ENCODE measurements around the gene DCBLD2.
"Not testable (repeated sequence)": the region's sequence is repeated elsewhere in the genome, so short reads cannot be mapped to it uniquely, and the experiment has no call there.

Gene DCBLD2

GRCh38 chr3:98884675-98885371, 16.7 kb downstream of the DCBLD2 start:
- Mint-ChIP-seq H3K27me3 (no peaks in the 10 kb centered on the region), H3K4me1 (ENCODE audit: low read depth) (no peaks in the 10 kb centered on the region), H3K27ac (no peak overlapping the region), H3K4me3 (no peak overlapping the region), H3K36me3 (ENCODE audit: low read depth) (no peaks in the 10 kb centered on the region), H3K9me3 (no peaks in the 10 kb centered on the region)
- intact Hi-C loops (cut with micrococcal nuclease) = no loop called here

- H3K27ac Mint-ChIP-seq; H3K27me3 Mint-ChIP-seq; H3K4me1 Mint-ChIP-seq (ENCODE audit: low read depth); H3K4me3 Mint-ChIP-seq; intact Hi-C loops (cut with micrococcal nuclease); H3K9me3 Mint-ChIP-seq; H3K36me3 Mint-ChIP-seq (ENCODE audit: low read depth): not testable (repeated sequence)
Observed at GRCh38 chr3:98882614-98883333, 18.7 kb downstream of the DCBLD2 start.

GRCh38 chr3:98877132-98877531, 24.4 kb downstream of the DCBLD2 start:
- no peaks in the 10 kb centered on the region for H3K4me1 Mint-ChIP-seq (ENCODE audit: low read depth)

GRCh38 chr3:98875535-98875934, 26.0 kb downstream of the DCBLD2 start:
- H3K27ac Mint-ChIP-seq = no peak overlapping the region
- intact Hi-C loops (cut with micrococcal nuclease) = no loop called here
- H3K4me1 Mint-ChIP-seq (ENCODE audit: low read depth) = no peaks in the 10 kb centered on the region
- no peaks in the 10 kb centered on the region for H3K9me3 Mint-ChIP-seq
- H3K4me3 Mint-ChIP-seq = no peak overlapping the region
- H3K27me3 Mint-ChIP-seq = no peaks in the 10 kb centered on the region
- H3K36me3 Mint-ChIP-seq (ENCODE audit: low read depth) = no peaks in the 10 kb centered on the region

More at GRCh38 chr3:98877132-98877531, 24.4 kb downstream of the DCBLD2 start:
- Mint-ChIP-seq H3K4me3 (no peak overlapping the region), H3K36me3 (ENCODE audit: low read depth) (no peaks in the 10 kb centered on the region), H3K9me3 (no peaks in the 10 kb centered on the region), H3K27ac (no peak overlapping the region), H3K27me3 (no peaks in the 10 kb centered on the region)
- intact Hi-C loops (cut with micrococcal nuclease) = no loop called here

DNA sequence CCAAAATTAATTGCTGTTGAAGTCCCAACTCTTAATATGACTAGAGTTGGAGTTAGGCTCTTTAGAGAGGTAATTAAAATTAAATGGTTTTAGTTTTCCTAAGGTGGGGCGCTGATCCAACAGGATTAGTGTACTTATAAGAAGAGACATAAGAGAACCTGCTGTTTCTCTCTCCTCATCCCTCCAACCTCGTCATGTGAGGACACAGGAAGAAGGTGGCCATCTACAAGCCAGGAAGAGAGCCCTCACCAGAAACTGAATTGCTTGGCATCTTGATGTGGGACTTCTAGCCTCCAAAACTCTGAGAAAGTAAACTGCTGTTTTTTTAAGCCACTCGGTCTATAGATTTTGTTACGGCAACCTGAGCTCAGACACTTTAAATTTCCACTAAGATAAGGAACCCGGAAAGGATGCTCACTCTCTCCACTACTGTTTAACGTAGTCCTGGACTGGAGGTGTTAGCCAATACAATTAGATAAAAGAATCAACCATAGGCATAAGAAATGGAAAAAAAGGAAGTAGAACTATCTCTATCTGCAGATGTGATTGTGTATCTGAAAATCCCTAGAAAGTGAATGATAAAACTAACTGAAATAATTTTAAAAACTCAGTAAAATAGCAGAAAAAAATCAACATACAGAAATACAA, 26.8 kb downstream of the DCBLD2 start:
- Mint-ChIP-seq H3K27ac (no peak overlapping the region), H3K4me1 (ENCODE audit: low read depth) (no peaks in the 10 kb centered on the region), H3K9me3 (no peaks in the 10 kb centered on the region), H3K4me3 (no peak overlapping the region), H3K36me3 (ENCODE audit: low read depth) (no peaks in the 10 kb centered on the region), H3K27me3 (no peaks in the 10 kb centered on the region)
- intact Hi-C loops (cut with micrococcal nuclease) = no loop called here

DNA sequence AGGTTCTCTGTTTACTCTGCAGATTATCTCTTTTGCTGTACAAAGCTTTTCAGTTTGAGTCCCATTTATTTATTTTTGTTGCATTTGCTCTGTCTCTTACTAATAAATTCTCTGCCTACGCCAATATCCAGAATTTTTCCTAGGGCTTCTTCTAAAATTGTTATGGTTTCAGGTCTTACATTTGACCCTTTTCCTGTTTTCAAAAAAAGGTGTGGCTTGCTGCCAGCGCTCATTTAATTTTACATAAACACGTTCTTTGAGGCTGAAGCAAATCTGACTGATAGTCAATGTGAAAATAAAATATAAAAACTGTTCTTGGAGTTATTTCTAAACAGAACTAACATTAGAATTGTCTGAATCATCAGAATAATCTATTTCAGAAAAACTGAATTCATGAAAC, 32.1 kb downstream of the DCBLD2 start:
- no peaks in the 10 kb centered on the region for H3K27me3 Mint-ChIP-seq
- H3K36me3 Mint-ChIP-seq (ENCODE audit: low read depth) = no peaks in the 10 kb centered on the region
- intact Hi-C loops (cut with micrococcal nuclease) = no loop called here
- H3K9me3 Mint-ChIP-seq = no peaks in the 10 kb centered on the region
- H3K4me3 Mint-ChIP-seq = no peak overlapping the region
- H3K4me1 Mint-ChIP-seq (ENCODE audit: low read depth) = no peaks in the 10 kb centered on the region
- no peak overlapping the region for H3K27ac Mint-ChIP-seq

- H3K27ac Mint-ChIP-seq; intact Hi-C loops (cut with micrococcal nuclease); H3K4me3 Mint-ChIP-seq; H3K27me3 Mint-ChIP-seq; H3K4me1 Mint-ChIP-seq (ENCODE audit: low read depth); H3K36me3 Mint-ChIP-seq (ENCODE audit: low read depth): not testable (repeated sequence)
- H3K9me3 Mint-ChIP-seq = peaks cover 52% of the 10 kb centered on the region
Observed at GRCh38 chr3:98857971-98858370, 43.5 kb downstream of the DCBLD2 start.

DNA sequence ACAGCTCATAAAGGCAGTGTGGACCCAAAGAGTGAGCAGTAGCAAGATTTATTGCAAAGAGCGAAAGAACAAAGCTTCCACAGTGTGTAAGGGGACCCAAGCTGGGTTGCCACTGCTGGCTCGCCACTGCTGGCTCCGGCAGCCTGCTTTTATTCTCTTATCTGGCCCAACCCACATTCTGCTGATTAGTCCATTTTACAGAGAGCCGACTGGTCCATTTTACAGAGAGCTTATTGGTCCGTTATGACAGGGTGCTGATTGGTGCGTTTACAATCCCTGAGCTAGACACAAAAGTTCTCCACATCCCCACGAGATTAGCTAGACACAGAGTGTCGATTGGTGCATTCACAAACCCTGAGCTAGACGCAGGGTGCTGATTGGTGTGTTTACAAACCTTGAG, 44.2 kb downstream of the DCBLD2 start:
- intact Hi-C loops (cut with micrococcal nuclease); H3K4me1 Mint-ChIP-seq (ENCODE audit: low read depth); H3K27ac Mint-ChIP-seq; H3K4me3 Mint-ChIP-seq; H3K27me3 Mint-ChIP-seq; H3K36me3 Mint-ChIP-seq (ENCODE audit: low read depth): not testable (repeated sequence)
- H3K9me3 Mint-ChIP-seq = peaks cover 50% of the 10 kb centered on the region

DNA sequence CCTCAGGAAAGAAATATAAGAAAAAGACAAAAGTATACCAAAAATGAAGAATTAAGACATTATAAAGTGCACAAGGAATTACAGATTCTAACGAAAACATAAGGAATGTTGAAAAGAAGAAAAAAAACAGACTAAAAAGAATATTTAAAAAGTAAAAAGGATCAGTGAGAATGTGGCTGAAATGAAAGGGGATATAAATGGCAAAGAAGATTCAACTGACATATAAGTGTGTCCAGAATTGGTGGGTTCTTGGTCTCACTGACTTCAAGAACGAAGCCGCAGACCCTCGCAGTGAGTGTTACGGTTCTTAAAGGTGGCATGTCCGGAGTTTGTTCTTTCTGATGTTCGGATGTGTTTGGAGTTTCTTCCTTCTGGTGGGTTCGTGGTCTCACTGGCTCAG, 44.8 kb downstream of the DCBLD2 start:
- H3K9me3 Mint-ChIP-seq = peaks cover 45% of the 10 kb centered on the region
- H3K4me3 Mint-ChIP-seq = no peak overlapping the region
- H3K27ac Mint-ChIP-seq = no peak overlapping the region
- no peaks in the 10 kb centered on the region for H3K4me1 Mint-ChIP-seq (ENCODE audit: low read depth)
- H3K27me3 Mint-ChIP-seq = no peaks in the 10 kb centered on the region
- intact Hi-C loops (cut with micrococcal nuclease) = no loop called here
- H3K36me3 Mint-ChIP-seq (ENCODE audit: low read depth) = peaks cover 7% of the 10 kb centered on the region

DNA sequence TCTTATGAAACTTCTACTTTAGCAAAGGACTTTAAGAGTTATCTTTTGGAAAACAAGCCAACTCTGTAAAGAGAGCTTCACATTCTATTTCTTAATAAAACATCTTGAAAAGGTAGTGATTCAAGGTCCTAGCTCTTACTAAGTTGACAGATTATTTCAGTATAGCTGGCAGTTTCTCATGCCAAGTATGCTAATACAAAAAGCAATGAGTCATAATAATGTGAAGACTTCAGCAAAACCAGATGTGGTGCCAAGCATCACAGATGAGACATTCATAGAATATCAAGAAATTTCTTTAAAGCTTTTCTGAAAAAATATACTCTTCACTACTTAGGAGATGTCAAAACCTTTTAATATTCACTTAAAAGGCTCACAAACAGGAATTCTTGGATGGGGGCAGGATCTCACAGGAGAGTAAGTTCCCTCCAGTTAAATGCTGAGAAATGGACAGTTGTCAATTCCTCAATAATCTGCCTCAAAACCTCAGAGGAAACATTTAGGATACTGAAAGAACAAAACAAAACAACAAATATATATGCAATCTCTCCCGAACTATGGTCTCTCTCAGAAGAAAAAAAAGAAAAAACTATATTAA, 45.6 kb downstream of the DCBLD2 start:
- intact Hi-C loops (cut with micrococcal nuclease) = no loop called here
- Mint-ChIP-seq H3K27me3 (no peaks in the 10 kb centered on the region), H3K4me1 (ENCODE audit: low read depth) (no peaks in the 10 kb centered on the region), H3K9me3 (peaks cover 41% of the 10 kb centered on the region), H3K4me3 (no peak overlapping the region), H3K36me3 (ENCODE audit: low read depth) (peaks cover 7% of the 10 kb centered on the region), H3K27ac (no peak overlapping the region)

GRCh38 chr3:98848108-98848507, 53.4 kb downstream of the DCBLD2 start:
- Mint-ChIP-seq H3K4me3 (no peak overlapping the region), H3K27me3 (no peaks in the 10 kb centered on the region), H3K4me1 (ENCODE audit: low read depth) (no peaks in the 10 kb centered on the region), H3K27ac (no peak overlapping the region), H3K36me3 (ENCODE audit: low read depth) (peaks cover 6% of the 10 kb centered on the region), H3K9me3 (no peaks in the 10 kb centered on the region)
- intact Hi-C loops (cut with micrococcal nuclease) = no loop called here

- intact Hi-C loops (cut with micrococcal nuclease) = no loop called here
- H3K4me1 Mint-ChIP-seq (ENCODE audit: low read depth) = no peaks in the 10 kb centered on the region
- H3K9me3 Mint-ChIP-seq = no peaks in the 10 kb centered on the region
- H3K36me3 Mint-ChIP-seq (ENCODE audit: low read depth) = peaks cover 6% of the 10 kb centered on the region
- H3K27ac Mint-ChIP-seq = no peak overlapping the region
- H3K4me3 Mint-ChIP-seq = no peak overlapping the region
- H3K27me3 Mint-ChIP-seq = no peaks in the 10 kb centered on the region
Observed at GRCh38 chr3:98846101-98846500, 55.4 kb downstream of the DCBLD2 start.

GRCh38 chr3:98843266-98843959, 58.1 kb downstream of the DCBLD2 start:
- Mint-ChIP-seq H3K4me1 (ENCODE audit: low read depth) (no peaks in the 10 kb centered on the region), H3K27me3 (no peaks in the 10 kb centered on the region), H3K27ac (no peak overlapping the region), H3K36me3 (ENCODE audit: low read depth) (peaks cover 3% of the 10 kb centered on the region), H3K4me3 (no peak overlapping the region), H3K9me3 (no peaks in the 10 kb centered on the region)
- intact Hi-C loops (cut with micrococcal nuclease) = no loop called here

GRCh38 chr3:98839846-98840245, 61.6 kb downstream of the DCBLD2 start:
- H3K27me3 Mint-ChIP-seq = no peaks in the 10 kb centered on the region
- H3K36me3 Mint-ChIP-seq (ENCODE audit: low read depth) = no peaks in the 10 kb centered on the region
- no peak overlapping the region for H3K4me3 Mint-ChIP-seq
- no peaks in the 10 kb centered on the region for H3K9me3 Mint-ChIP-seq
- no peaks in the 10 kb centered on the region for H3K4me1 Mint-ChIP-seq (ENCODE audit: low read depth)
- intact Hi-C loops (cut with micrococcal nuclease) = no loop called here
- H3K27ac Mint-ChIP-seq = no peak overlapping the region

All from dendritic cell treated with granulocyte-macrophage colony-stimulating factor and Interleukin-4, amounts not matched to agents 40 ng/mL and 50 ng/mL, for 4 days (primary cell).